ENCODE results near the gene AIRE.

- TF ChIP-seq POLR2A (IDR thresholded peaks at IDR 0.05; ENCODE audit: low read depth, low read length) (no peak), POLR2AphosphoS5 (IDR thresholded peaks at IDR 0.05; ENCODE audit: low read depth, low read length) (no peak), TAF1 (IDR thresholded peaks at IDR 0.05; ENCODE audit: borderline replicate concordance, low read depth, low read length) (no peak)
These were observed 59.8 kb downstream of the AIRE start for GRCh38 chr21:44345495-44345894.
